Activated CD4-positive, alpha-beta T cell treated with anti-CD3 and anti-CD28 coated beads for 4 hours (primary cell): ENCODE data around the gene ELOVL7.

ENCODE experiments used
- DNase-seq, 2 donors: peaks; one replicate each; pipeline ENCODE4 v3.0.0-alpha.2; 2020

ELOVL7 gene

GRCh38 chr5:60710362-60710761, 133.7 kb downstream of the ELOVL7 start:
- DNase-seq: no peak

- no peak for DNase-seq
These were observed 138.9 kb downstream of the ELOVL7 start for GRCh38 chr5:60705144-60705543.

GRCh38 chr5:60703944-60704343, 140.1 kb downstream of the ELOVL7 start:
- no peak for DNase-seq
